RKO (cell line): ENCODE measurements around the gene QDPR.
"Not testable (repeated sequence)": the region's sequence is repeated elsewhere in the genome, so short reads cannot be mapped to it uniquely, and the experiment has no call there.

Source experiments
- DNase-seq: peaks from one replicate; pipeline ENCODE4 v3.0.0-alpha.2; 2016; ENCODE audit warnings: low spot score

QDPR gene

DNA sequence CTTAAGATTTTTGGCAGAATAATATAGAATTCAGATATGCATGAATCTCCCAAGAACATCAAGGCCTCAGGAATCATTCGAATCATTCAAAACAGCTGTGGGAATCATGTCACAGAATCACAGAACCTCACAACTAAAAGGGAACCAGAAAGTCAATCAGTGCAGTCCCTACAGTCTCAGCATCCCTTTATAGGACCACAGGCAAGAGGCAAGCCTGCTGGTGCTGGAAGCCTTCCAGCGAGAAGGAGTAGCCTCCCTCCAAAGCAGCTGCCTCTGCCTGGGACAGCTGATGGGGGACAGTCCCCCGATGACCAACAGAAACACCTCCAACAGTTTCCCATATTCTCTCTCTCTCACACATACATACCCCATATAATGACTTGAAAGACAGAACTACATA, 20.7 kb downstream of the QDPR start:
- no peak for DNase-seq

DNA sequence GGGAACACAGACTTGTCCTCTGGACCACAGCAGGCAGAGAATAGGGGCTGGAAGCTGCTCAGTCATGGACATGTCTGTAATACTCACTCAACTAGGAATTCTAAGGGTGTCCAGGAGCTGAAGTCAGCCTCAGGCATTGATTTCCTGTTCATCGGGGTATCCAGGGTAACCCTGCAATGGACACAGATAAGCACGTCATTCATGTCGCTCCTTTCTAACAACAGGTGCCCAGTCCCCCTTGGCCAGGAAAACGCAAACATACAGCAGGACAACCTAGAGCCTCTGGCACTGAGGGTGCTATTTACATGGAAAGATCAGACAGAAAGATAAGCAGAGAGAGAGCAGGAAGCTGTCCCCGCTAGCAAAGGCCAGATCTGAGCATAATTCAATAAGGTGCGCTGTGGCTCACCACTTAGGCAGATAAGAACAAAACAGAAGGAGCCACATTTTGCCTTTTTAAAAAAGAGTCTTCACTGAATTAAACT, 21.3 kb downstream of the QDPR start:
- DNase-seq = no peak

DNA sequence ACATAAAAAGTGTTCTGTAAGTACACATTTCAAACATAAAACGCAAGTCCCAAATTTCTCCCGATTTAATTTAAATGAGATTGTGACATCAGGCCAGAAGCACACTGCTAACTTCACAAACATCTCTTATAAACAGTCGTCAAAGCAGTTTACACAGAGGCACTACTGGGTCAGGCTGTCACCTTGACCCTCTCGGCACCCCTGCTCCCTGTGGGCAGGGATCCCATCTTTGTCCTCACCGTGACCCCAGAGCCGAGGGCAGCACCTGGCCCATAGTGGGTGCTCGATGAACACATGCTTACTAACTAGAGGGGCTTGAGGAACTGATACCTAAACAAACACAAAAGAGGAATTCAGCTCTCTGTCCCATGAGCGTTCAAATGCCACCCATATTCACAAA, 22.2 kb downstream of the QDPR start:
- no peak for DNase-seq

DNA sequence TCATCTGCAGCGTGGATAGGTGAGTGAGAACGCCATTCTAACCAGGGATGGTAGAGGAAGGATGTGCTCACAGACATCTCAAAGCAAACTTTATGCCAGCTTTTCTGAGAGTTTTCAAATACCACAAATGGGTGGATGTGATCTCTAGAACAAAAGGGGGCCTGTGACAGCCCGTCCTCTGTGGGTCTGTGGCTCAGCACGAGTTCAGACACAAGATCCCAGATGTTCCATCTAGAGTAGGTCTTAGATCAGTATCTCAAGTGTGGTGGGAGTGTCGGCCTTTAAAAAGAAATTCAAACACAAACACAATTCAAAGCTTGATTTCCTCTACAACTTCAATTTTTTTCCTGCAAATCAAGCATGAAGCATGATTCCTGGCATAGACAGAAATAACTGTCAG, 22.8 kb downstream of the QDPR start:
- no peak for DNase-seq

DNA sequence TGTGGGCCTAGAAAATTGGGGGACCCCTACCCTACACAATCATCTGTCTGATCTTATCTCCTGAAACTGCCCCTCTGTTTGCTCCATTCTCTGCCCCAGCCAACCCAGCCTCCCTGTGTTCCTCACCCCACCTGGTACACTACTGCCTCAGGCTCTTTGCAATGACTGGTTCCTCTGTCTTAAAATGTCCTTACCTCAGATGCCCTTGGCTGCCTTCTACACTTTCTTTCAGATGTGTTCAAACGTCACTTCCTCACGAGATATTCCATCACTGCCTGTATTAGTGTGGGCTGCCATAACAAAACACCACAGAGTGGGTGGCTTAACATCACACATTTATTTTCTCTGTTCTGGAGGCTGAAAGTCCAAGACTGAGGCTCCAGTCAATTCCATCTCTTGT, 29.2 kb downstream of the QDPR start:
- DNase-seq = no peak

DNA sequence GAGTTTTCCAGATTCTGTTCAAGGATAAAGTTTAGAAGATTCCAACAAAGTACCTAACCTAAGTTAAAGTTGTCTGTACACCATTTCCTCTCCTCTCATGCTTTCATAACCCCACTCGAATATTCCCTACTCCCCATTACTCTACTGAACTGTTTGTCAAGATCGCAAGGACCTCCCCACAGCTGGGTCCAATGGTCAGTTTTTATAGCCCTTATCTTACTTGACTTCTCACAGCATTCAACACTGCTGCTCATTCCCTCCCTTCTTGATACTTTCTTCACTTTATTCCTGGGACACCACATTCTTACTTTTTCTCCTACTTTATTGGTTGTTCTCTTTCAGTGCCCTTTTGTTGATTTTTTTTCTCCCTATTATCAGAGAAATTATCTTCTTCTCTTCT, 30.9 kb downstream of the QDPR start:
- no peak for DNase-seq

DNA sequence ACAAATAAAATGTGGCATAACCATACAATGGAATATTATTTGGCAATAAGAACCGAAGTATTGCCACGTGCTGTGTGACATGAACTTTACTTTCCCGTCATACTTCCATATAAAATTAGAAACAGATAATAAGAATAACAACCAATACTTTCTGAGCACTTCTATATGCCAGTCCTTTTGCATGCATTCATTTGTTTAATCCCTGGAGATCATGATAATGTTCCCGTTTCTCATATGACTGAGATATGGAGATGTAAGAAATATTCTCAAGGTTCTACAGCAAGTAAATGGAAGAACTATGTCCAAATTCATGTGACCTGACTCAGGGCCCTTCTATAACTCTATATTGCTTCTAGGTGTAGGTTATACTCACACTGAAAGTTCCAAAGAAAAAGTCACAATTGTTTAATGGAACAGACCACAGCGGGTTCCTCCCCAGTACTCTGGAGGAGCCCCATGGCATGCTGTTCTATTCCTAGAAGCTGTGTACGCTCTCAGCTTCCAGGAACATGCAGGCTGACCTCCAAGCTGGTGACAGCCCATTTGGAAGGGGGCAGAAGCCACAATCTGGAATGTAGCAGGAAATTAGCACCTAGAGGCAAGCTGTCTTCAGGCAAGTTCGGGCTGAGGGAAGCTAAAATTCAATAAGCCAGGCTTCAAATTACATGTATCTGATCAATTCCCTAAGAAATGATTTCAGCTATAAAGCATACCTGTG, 31.5 kb downstream of the QDPR start:
- DNase-seq = no peak

DNA sequence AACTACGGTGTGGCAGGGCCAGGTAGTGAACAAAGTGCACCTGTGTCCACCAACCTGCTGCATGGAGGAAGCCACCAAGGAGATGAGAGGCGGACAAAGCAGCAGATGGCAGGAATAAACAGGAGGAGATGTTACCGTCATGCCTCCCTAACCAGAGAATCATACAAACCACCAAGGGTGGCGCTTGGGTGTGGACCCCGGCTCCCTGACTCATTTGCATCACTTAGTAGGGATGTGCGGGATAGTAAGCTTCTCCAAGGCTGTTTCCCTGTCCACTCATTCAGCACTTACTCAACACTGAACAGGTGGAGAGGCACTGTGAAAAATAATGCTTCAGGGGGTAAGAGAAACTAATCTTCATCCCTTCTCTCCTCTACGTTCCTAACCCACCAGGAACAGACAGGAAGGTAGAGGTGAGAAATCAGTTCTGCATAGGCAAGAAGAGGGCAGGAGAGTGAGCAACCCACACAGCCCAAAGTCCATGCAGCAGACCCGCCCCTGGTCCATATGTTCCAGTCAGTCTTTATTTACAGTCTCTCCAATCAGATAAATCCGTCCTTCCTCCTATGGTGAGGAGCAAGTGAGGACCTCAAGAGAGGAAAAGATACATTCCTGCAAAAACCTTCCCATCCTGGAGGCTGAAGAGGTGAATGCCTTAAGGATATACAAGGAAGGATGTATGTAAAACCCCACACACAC, 34.0 kb downstream of the QDPR start:
- DNase-seq = no peak

DNA sequence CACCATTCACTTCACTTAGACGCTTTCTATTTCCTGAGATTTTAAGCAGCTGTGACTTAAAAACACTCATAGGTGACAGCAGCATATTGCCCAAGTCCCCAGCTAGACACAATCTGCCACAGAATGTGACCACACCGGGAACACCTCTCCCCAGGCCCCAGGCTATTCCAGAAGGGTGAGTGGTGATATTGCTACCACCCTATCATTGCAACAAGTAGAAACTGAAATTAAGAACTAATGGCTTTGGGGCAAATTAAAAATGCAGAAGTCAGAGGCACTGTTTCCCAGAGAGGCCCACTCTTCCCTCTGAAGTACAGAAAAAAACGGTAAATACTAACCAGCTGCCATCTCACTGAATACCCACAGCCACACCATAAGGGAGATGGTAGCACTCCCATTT, 35.0 kb downstream of the QDPR start:
- DNase-seq = no peak

DNA sequence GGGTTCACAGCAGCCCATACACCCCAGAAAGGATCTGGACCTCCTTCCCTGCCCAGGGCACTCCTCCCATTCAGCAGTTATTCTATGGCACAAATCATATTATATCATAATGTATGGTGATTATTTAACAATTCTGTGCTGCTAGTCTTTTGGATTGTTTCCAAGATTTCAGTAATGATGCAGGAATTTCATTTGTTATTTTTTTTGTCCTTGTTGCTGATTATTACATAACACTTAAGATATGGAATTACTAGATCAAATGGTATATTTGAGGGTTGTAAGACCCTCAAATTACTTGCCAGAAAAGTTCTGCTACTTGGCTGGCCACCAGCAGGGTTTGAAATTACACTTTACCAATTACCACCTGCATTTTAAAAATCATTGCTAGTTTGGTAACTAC, 36.4 kb downstream of the QDPR start:
- DNase-seq = peak; percentile 25

DNA sequence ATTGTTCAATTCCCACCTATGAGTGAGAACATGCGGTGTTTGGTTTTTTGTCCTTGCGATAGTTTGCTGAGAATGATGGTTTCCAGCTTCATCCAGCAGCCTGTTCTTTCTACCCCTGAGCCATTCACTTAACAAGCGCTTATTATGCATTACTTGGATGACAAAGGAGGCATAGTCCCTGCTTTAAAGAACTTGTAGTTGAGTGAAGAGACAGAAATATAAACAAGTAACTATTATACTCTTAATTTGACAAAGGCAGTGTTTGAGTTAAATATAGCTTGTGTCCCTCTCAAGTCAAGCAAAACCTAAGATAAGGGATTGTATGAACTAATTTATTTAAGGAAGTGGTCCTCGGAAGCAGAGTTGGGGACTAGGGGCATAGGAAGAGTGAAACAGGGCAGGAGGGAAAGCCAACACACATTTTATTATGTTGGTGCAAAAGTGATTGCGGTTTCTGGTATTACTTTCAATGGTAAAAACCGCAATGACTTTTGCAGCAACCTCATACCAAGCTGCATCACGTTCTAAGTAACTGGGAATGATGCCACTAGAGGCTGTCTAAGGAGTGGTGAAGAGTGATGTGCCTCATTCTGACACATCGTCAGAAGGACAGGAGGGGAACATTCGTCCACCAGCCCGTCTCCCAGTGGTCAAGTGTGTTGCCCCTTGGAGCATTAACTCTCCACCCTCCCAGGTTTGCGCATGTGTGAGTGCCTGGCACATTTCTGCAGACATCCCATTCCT, 41.8 kb downstream of the QDPR start:
- no peak for DNase-seq

DNA sequence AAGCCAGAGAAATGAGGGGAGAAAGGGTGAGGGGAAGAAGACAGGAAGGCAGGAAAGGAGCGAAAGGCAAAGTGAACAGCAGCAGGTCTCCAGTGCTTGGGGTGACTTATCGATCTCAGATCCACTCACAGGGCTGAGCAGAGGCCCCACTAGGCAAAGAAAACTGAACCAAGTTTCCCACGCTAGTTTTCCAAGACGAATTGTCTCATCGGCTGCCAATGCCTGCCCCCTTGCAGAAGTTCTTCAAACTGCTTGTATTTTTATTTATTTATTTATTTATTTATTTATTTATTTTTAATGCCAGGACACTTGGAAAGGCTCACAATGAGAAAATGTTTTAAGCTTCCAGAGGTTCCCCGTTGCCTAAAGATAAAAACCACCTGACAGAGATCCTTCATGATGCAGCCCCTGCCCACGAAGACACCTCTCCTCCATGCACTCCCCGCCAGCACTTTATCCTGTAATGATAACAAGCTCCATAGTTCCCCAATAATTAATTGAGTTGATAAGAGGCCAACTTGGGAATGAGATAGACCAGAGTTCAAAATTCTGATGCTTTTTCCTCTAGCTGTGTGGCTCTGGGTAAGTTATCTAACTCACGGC, 43.2 kb downstream of the QDPR start:
- peak; percentile 53 for DNase-seq

DNA sequence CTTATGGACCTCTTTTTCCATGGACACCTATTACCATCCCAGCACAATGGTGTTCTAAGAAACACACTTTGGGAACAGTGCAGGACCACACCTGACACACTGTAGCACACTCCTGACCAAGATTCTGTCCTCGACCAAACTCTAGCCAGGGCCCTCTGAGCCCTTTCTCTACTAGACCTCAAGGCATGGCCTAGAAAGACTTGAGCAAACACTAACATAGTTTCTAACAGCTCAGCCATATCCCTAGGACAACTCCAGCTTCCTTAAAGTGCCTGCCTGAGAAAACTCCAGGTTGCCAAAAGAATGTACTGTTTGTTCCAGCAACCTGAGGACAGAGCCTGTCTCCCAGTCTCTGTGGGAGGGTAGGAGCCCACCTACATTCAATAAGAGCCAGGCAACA, 48.3 kb downstream of the QDPR start:
- no peak for DNase-seq

DNA sequence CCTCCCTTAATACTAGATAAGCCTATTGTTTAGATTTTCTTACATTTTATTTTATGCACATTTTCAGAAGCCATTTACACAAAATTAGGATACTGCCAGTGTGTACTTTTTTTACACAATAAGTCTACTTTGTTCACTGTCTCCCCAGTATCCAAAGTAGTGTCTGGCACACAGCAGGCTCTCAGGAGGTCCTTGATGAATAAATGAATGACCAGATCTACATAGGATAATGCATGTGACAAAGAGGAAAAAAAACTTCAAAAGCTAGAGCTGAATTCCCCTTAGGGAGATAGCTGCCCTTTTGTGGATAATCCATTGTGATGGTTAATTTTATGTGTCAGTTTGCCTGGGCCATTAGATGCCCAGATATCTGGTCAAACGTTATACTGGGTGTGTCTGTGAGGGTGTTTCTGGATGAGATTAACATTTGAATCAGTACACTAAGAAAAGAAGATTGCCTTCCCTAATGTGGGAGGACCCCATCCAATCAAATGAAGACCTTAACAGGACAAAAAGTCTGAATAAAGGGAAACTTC, 61.6 kb downstream of the QDPR start:
- DNase-seq = no peak

DNA sequence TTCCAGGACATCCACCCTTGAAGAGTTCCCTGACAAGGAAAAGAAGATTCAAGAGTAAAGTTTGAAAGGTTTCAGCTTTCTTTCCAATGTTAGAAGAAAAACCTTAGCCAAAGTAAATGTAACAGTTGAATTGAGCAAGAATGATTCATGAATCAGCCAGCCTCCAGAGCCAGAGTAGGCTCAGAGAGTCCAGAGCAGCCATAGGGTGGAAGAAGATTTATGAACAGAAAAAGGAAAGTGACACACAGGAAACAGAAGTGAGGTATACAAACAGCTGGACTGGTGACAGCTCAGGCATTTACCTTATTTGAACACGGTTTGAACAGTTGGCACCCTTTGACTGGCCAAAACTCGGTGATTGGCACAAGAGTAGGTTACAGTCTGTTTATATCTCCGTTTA, 63.2 kb downstream of the QDPR start:
- DNase-seq = peak; percentile 74

DNA sequence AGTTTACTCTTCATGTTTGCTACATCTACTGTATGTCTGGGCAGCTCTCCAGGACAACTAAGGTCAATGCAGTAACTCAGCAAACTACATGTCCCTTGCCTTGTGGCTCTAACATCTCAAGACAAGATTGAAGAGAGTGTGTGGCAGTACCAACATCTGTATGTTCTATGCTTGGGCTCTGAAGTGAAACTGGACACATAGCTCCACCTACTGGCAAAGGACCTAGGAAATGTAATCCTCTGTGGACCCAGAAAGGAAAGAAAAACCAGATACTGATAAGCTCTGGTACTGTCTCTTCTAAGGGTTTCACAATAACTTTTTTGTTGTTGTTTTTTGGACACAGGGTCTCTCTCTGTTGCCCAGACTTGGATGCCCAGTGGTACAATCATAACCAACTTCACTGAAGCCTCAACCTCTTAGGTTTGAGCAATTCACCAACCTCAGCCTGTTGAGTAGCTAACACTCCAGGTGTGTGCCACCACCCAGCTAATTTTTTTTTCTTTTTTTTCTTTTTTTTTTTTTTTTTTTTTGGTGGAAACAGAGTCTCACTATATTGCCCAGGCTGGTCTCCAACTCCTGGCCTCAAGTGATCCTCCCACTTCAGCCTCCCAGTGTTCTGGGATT, 64.1 kb downstream of the QDPR start:
- peak; percentile 77 for DNase-seq

DNA sequence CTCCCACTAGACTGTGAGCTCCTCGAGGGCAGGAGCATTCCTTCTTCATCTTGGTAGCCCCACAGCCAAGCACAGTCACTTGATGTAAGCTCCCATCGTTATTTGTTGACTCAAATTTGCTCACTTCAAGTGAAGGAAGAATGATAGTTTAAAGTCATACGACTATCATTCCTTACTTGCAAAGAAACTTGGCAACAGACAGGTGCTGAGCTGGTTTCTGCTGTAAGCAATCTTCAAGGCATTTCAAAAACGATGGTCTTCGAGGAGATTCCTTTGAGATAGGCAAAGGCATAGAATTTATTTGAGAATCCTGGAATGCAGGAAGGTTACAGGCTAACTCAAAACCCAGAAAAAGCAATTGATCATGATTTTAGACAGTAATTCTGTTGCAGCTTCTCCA, 64.8 kb downstream of the QDPR start:
- DNase-seq = peak; percentile 21

DNA sequence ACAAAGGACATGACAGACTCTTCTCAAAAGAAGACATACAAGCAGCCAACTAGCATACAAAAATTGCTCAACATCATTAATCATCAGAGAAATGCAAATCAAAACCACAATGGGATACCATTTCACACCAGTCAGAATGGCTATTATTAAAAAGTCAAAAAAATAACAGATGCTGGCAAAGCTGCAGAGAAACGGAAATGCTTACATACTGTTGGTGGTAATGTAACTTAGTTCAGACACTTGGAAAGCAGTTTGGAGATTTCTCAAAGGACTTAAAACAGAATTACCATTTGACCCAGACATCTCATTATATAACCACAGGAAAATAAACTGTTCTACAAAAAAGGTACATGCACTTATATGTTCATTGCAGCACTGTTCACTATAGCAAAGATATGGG, 69.4 kb downstream of the QDPR start:
- DNase-seq = not testable (repeated sequence)

DNA sequence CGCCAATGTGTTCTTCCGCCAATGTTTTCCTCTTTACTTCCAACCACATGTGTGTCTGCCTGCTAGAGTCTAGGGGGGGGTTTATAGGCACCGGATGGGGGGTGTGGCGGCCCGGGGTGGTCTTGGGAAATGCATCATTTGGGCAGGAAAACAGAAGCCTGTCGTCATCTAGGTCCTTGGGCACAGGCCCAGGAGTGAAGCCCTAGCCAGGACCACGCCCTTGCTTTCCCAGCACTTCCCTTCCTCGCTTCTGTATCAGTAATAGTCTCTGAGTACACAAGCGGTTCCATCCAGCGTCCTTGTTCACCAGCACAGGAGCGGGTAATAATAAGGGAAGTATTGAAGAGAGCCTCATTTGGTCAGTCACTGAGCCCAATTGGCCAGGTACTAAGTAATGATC, 74.5 kb downstream of the QDPR start:
- DNase-seq = no peak

DNA sequence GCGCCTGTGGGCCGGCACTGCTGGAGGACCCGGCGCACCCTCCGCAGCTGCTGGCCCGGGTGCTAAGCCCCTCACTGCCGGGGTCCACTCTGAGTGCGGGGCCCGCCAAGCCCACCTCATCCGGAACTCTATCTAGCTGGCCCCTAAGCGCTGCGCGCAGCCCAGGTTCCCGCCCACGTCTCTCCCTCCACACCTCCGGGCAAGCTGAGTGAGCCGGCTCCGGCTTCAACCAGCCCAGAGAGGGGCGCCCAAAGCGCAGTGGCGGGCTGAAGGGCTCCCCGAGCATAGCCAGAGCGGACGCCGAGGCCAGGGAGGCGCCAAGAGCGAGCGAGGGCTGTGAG, 75.2 kb downstream of the QDPR start:
- no peak for DNase-seq
